GM12801 (cell line): Measurements from ENCODE around the gene CCDC149.

ENCODE experiments used
- CTCF ChIP-seq: IDR thresholded peaks from one replicate; pipeline ENCODE4 v1.5.1; 2011; ENCODE audit warnings: control low read depth; ENCODE audit not compliant: insufficient read length; ENCODE audit errors: extremely low read depth

CCDC149 gene

DNA sequence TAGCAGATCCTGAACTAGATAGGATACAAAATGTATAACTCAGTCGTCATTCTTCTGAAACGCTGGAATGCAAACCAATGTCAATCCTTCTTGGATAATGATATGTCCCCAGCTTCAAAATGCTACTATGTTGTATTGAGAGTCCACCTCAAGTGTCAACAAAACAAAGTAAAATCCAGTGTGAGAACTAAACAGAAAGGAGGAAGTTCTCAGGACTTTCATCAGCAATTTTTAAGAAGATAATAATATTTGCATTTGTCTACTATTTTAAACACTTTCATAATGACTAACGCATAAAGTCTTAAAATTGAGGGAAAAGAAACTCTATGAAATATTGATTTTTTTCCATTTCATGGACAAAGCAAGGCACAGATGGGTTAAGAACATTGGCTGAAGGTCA, 81.2 kb downstream of the CCDC149 start:
- TF ChIP-seq CTCF = no peak

DNA sequence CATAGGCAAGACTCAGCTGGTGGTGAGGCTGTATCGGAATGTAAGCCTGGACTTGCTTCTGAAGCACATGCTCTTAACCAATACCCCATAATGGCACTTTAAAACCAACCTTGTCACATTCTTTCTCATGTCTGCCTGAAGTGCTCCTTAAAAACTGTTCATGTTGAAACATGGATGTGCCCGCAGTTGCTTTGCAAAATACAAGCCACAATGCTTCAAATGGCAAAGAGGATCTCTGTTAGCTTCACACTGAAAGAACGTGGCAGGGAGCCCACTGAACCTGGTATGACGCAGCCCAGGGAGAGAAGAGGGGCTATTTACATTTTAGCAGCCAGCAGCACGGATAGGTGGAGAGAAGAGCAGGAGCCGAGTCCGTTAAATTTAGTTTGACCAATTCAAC, 88.1 kb downstream of the CCDC149 start:
- no peak for TF ChIP-seq CTCF

- no peak for TF ChIP-seq CTCF
Measured at GRCh38 chr4:24820541-24820940, 92.3 kb downstream of the CCDC149 start.

DNA sequence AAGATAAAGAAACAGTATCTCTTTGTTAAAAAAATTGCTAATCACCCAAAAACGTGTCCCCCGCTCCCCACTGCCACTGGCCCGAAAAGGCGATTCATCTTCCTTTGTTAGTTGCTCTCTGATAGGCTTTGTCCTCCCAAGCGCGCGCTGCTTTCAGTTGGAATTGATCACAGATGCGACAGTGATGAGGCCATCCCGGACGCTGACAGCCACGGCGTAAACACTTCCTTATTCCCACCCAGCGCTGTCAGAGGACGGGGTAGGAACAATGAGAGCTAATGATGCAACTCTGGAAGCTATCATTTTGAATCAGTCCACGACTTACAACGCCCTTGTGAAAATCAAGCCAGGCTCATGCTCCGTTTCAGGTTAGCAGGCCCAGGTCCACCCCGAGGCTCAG, 96.0 kb downstream of the CCDC149 start:
- TF ChIP-seq CTCF = no peak

- TF ChIP-seq CTCF = no peak
Measured at GRCh38 chr4:24813732-24814131, 99.1 kb downstream of the CCDC149 start.

DNA sequence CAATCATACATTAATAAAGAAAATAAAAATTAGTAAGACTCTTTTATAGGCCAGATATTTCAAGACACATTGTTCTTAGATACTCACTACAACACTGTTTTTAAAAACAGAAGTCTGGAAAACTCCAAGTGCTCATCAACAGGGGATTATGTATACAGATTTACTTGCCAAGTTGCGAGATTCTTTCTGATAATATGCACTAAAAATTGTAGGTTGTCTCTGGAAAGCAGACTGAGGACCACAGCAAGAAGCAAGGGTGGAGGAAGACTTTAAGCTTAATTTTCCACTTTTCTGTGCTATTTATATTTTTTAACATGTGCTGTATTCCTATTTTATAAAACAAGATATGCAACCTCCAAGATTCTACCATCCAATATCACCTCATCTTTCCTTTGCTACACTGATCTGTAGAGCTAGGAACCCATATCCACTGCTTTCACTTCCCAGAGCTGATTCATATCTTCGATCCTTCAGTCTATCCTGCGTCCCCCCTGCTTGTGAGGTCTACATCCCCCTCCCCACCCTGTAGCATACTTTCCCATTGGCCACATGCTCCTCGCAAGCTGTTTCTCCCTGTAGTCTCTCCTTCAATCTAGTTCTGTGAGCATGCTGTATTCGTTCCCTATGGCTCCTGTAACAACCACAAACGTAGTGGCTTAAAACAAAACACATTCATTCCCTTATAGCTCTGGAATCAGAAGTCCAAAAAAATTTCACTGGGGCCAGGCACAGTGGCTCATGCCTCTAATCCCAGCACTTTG, 101.8 kb downstream of the CCDC149 start:
- TF ChIP-seq CTCF = no peak

GRCh38 chr4:24809815-24810405, 102.9 kb downstream of the CCDC149 start:
- no peak for TF ChIP-seq CTCF
